ENCODE results near the gene SSH2.

GRCh38 chr17:29766796-29767327 lies 163.2 kb downstream of the SSH2 start:
- TF ChIP-seq, protein P1, sequence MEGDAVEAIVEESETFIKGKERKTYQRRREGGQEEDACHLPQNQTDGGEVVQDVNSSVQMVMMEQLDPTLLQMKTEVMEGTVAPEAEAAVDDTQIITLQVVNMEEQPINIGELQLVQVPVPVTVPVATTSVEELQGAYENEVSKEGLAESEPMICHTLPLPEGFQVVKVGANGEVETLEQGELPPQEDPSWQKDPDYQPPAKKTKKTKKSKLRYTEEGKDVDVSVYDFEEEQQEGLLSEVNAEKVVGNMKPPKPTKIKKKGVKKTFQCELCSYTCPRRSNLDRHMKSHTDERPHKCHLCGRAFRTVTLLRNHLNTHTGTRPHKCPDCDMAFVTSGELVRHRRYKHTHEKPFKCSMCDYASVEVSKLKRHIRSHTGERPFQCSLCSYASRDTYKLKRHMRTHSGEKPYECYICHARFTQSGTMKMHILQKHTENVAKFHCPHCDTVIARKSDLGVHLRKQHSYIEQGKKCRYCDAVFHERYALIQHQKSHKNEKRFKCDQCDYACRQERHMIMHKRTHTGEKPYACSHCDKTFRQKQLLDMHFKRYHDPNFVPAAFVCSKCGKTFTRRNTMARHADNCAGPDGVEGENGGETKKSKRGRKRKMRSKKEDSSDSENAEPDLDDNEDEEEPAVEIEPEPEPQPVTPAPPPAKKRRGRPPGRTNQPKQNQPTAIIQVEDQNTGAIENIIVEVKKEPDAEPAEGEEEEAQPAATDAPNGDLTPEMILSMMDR (IDR thresholded peaks at IDR 0.05) = no peak
- TF ChIP-seq EZH2 (IDR thresholded peaks at IDR 0.05) = no peak

Measured in neural progenitor cell (in vitro differentiated cells).